ENCODE measurements around the gene JAKMIP1. TPM values are rescaled to one million over a fixed set of nuclear protein-coding genes. Genes with fewer than 3 reads are reported as not detected.

JAKMIP1 gene
- total RNA-seq, 1 experiment from 2014 or later: not detected

DNA sequence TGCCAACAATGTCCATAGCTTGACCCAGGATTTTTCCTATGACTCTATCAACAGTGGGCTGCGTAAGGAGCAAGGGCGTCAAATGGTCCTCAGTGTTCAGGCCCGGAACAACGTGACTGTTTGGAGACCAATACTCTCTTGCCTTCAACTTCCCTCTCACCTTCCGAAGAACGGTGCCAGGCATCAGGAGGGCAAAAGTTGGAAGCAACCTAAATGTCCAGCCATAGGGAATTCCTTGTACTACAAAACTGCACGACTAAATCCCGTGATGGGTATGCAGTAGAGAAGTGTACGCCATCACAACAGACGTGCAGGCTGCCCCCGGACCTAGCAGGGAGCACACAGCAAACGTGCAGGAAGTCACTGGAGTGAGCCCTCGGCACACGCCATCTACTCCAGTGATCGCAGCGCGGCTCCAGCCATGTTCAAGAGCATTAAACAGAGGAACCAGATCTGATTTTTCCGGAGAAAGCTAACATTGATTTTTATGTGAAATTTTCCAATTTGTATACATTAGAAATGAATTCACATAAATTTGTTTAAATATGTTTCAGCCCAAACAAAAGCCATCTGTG is 79.0 kb downstream of the JAKMIP1 start:
- TF ChIP-seq CTCF (IDR thresholded peaks at IDR 0.05; ENCODE audit: unreplicated experiment): no peak
- no peaks in the 10 kb centered on the region for H3K4me1 Mint-ChIP-seq (ENCODE audit: low read depth, unreplicated experiment)
- H3K4me3 Mint-ChIP-seq (ENCODE audit: low read depth, unreplicated experiment): no peak overlapping the region
- CTCF ChIA-PET: no interaction called here
- no peak overlapping the region for H3K27ac Mint-ChIP-seq (ENCODE audit: unreplicated experiment)
- no peak for DNase-seq
- no peaks in the 10 kb centered on the region for H3K36me3 Mint-ChIP-seq (ENCODE audit: insufficient read depth, unreplicated experiment)
- BruUV-seq (replicated peaks): no TSS peak
- H3K9me3 Mint-ChIP-seq (ENCODE audit: low read depth, unreplicated experiment): no peaks in the 10 kb centered on the region
- intact Hi-C loops (cut with micrococcal nuclease; ENCODE audit: unreplicated experiment): no loop called here
- H3K27me3 Mint-ChIP-seq (ENCODE audit: unreplicated experiment): no peaks in the 10 kb centered on the region

- intact Hi-C loops (cut with micrococcal nuclease; ENCODE audit: unreplicated experiment): no loop called here
- H3K4me1 Mint-ChIP-seq (ENCODE audit: low read depth, unreplicated experiment): no peaks in the 10 kb centered on the region
- CTCF ChIA-PET: no interaction called here
- no peaks in the 10 kb centered on the region for H3K9me3 Mint-ChIP-seq (ENCODE audit: low read depth, unreplicated experiment)
- no peak overlapping the region for H3K4me3 Mint-ChIP-seq (ENCODE audit: low read depth, unreplicated experiment)
- DNase-seq: no peak
- TF ChIP-seq CTCF (IDR thresholded peaks at IDR 0.05; ENCODE audit: unreplicated experiment): no peak
- no peak overlapping the region for H3K27ac Mint-ChIP-seq (ENCODE audit: unreplicated experiment)
- H3K27me3 Mint-ChIP-seq (ENCODE audit: unreplicated experiment): no peaks in the 10 kb centered on the region
- H3K36me3 Mint-ChIP-seq (ENCODE audit: insufficient read depth, unreplicated experiment): no peaks in the 10 kb centered on the region
- no TSS peak for BruUV-seq (replicated peaks)
Observed at GRCh38 chr4:6120361-6120760, 80.0 kb downstream of the JAKMIP1 start.

DNA sequence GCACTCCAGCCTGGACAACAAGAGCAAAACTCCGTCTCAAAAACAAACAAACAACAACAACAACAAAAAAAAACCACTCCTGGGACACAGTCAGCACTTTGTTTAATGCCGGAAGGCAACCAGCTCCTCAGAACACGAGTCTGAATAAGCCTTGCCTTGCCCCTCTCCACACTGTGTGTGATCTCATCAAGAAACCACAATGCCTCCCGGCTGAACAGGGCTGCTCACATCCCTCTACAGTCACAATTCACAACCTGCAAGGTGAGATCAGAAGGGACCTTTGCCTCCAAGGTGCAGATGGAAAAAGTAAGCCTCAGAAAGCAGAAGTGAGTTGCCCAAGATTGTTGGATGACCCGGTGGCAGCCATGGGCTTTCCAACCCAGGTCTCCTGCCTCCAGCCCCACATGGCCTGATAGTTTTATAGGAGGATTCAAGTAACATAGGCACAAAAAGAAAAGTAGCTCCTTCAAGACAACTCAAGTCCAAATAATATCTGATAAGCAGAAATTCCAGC is 80.8 kb downstream of the JAKMIP1 start:
- Mint-ChIP-seq H3K36me3 (ENCODE audit: insufficient read depth, unreplicated experiment) (no peaks in the 10 kb centered on the region), H3K4me3 (ENCODE audit: low read depth, unreplicated experiment) (no peak overlapping the region), H3K27me3 (ENCODE audit: unreplicated experiment) (no peaks in the 10 kb centered on the region), H3K27ac (ENCODE audit: unreplicated experiment) (no peak overlapping the region), H3K9me3 (ENCODE audit: low read depth, unreplicated experiment) (no peaks in the 10 kb centered on the region), H3K4me1 (ENCODE audit: low read depth, unreplicated experiment) (no peaks in the 10 kb centered on the region)
- CTCF ChIA-PET: no interaction called here
- intact Hi-C loops (cut with micrococcal nuclease; ENCODE audit: unreplicated experiment): no loop called here
- TF ChIP-seq CTCF (IDR thresholded peaks at IDR 0.05; ENCODE audit: unreplicated experiment): no peak
- BruUV-seq (replicated peaks): no TSS peak
- no peak for DNase-seq

DNA sequence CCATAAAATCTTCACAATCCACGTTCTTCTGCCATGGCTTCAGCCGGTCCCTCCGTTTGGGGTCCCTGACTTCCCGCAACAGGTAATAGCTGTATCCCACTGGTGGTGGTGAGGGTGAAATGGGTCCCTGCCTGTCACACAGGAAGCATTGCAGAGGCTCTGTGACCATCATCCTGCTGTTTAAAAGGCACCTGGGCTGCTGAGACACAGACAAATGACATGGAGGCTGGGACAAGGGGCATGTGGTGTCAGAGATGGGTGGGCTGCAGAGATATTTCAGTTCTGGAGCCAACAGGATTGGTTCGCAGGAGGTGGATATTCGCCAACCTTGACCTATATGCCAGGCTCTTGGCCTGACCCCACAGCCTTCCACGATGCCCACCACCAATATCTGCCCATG is 82.1 kb downstream of the JAKMIP1 start:
- H3K36me3 Mint-ChIP-seq (ENCODE audit: insufficient read depth, unreplicated experiment): no peaks in the 10 kb centered on the region
- H3K9me3 Mint-ChIP-seq (ENCODE audit: low read depth, unreplicated experiment): no peaks in the 10 kb centered on the region
- no peak overlapping the region for H3K4me3 Mint-ChIP-seq (ENCODE audit: low read depth, unreplicated experiment)
- no peak for TF ChIP-seq CTCF (IDR thresholded peaks at IDR 0.05; ENCODE audit: unreplicated experiment)
- intact Hi-C loops (cut with micrococcal nuclease; ENCODE audit: unreplicated experiment): no loop called here
- H3K4me1 Mint-ChIP-seq (ENCODE audit: low read depth, unreplicated experiment): no peaks in the 10 kb centered on the region
- no peak overlapping the region for H3K27ac Mint-ChIP-seq (ENCODE audit: unreplicated experiment)
- CTCF ChIA-PET: no interaction called here
- DNase-seq: no peak
- peaks cover 13% of the 10 kb centered on the region for H3K27me3 Mint-ChIP-seq (ENCODE audit: unreplicated experiment)
- BruUV-seq (replicated peaks): no TSS peak

Data from Calu3 (cell line).